GM10248 (cell line): ENCODE measurements around the gene RNASEH2A.
A peak's percentile ranks its signal among the peaks of the same experiment; 100 is the strongest.

ENCODE experiments used
- CTCF ChIA-PET: fragments of 300-600 bp; sonication (Branson Sonifier 250); formaldehyde crosslinking; extraction: SDS; loops from one replicate; lab custom pipeline; 2021; ENCODE audit warnings: antibody characterized with exemption; lab: Yijun Ruan, JAX
- POLR2A ChIA-PET: fragments of 350-650 bp; sonication (Branson Sonifier 250); formaldehyde crosslinking; extraction: SDS; loops from one replicate; lab custom pipeline; 2020; ENCODE audit warnings: antibody characterized with exemption; lab: Yijun Ruan, JAX
- DNase-seq: peaks from one replicate; pipeline ENCODE4 v3.0.0; 2012; ENCODE audit errors: extremely low spot score
- CTCF ChIP-seq: IDR thresholded peaks from 2 replicates; pipeline ENCODE4 v1.5.1; 2012; ENCODE audit warnings: mild to moderate bottlenecking, low read depth; ENCODE audit errors: extremely low read depth, missing control alignments, control extremely low read depth

Gene RNASEH2A

GRCh38 chr19:12847159-12848139 lies 41.1 kb downstream of the RNASEH2A start:
- POLR2A ChIA-PET: interaction anchor here (0.8 to 1.0 kb wide), 2 partner anchors 56 kb away, joined by 3 to 4 read pairs; partner anchors contain the start of gene JUNB
- TF ChIP-seq CTCF: peak; percentile 99
- CTCF ChIA-PET: interaction anchor here (0.6 to 11.3 kb wide), 57 partner anchors 10 to 286 kb away, joined by 3 to 369 read pairs (median 5); partner anchors contain the start of genes DHPS, DNASE2, GCDH and HOOK2
- peak; percentile 93 for DNase-seq

GRCh38 chr19:12856653-12857052 lies 50.3 kb downstream of the RNASEH2A start:
- CTCF ChIA-PET: interaction anchor here (3.2 kb wide), 1 partner anchor 9 kb away, joined by 15 read pairs; no protein-coding TSS in a partner anchor
- TF ChIP-seq CTCF: no peak
- DNase-seq: no peak
- POLR2A ChIA-PET: no interaction called here

DNA sequence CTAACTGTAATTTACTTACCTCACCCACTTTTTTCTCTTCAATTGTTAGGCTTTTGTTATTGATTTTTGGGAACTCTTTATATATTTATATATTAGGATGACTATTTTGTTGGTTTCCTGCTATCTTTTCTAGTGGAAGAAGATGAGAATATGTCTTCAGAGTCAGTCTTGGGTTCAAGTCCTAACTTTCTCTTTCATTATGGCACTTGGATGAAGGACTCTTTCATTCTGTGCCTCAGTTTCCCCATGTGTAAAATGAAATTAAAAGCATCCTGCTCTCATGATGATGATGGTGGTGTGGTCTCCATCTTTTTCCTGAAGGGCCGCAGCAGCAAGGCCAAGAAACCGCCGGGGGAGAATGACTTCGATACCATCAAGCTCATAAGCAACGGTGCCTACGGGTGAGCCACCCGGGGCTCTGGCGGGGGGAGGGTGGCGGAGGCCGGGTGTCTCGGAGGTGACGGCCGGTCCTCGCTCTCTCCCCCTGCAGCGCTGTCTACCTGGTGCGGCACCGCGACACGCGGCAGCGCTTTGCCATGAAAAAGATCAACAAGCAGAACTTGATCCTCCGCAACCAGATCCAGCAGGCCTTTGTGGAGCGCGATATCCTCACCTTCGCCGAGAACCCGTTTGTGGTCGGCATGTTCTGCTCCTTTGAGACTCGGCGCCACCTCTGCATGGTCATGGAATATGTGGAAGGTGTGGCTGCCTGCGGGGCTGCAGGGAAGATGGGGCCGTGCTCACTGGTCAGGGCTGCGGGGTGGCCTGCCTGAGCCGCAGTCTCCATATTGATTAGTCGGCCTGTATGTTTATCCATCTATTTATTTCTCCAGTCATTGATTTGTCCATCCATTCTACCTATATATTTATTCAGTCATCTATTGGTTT lies 51.9 kb downstream of the RNASEH2A start:
- DNase-seq: no peak
- POLR2A ChIA-PET: interaction anchor here (0.6 kb wide), 1 partner anchor 93 kb away, joined by 3 read pairs; no protein-coding TSS in a partner anchor

DNA sequence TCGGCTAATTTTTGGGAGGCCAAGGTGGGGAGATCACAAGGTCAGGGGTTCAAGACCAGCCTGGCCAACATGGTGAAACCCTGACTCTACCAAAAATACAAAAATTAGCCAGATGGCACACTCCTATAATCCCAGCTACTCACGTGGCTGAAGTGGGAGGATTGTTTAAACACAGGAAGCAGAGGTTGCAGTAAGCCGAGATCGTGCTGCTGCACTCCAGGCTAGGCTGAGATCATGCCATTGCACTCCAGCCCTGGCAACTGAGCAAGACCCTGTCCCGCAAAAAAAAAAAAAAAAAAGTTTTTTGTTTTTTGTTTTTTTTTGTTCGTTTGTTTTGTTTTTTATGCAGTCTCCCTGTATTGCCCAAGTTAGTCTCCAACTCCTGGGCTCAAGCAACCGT lies 53.2 kb downstream of the RNASEH2A start:
- CTCF ChIA-PET: interaction anchor here (1.1 to 3.2 kb wide), 3 partner anchors 12 to 99 kb away, joined by 3 to 15 read pairs (median 3); no protein-coding TSS in a partner anchor
- POLR2A ChIA-PET: no interaction called here
- TF ChIP-seq CTCF: no peak
- no peak for DNase-seq

More for the DNA sequence above, 51.9 kb downstream of the RNASEH2A start:
- CTCF ChIA-PET: interaction anchor here (0.9 to 3.2 kb wide), 5 partner anchors 10 to 107 kb away, joined by 3 to 15 read pairs (median 4); no protein-coding TSS in a partner anchor
- TF ChIP-seq CTCF: no peak
